Peyer's patch (tissue), 4 donors: Measurements from ENCODE around the gene RTN4R. TPM values are rescaled to one million over a fixed set of nuclear protein-coding genes. Genes with fewer than 3 reads are reported as not detected.

Experiments
- DNase-seq, 3 donors: peaks; one replicate each; pipeline ENCODE4 v3.0.0-alpha.2; 2017 to 2019
- H3K27ac ChIP-seq, 4 donors: fragments of 200-600 bp; sonication (generic); one replicate each; pipeline ENCODE4 v1.5.1; 2016 to 2019
- H3K27me3 ChIP-seq, 2 donors: fragments of 200-600 bp; sonication (generic); one replicate each; pipeline ENCODE4 v1.5.1; 2019
- H3K36me3 ChIP-seq, 3 donors: fragments of 200-600 bp; sonication (generic); one replicate each; pipeline ENCODE4 v1.5.1; 2016 to 2019
- H3K4me1 ChIP-seq, 4 donors: fragments of 200-600 bp; sonication (generic); one replicate each; pipeline ENCODE4 v1.5.1; 2016 to 2019
- H3K4me3 ChIP-seq, 4 donors: fragments of 200-600 bp; sonication (generic); 1 replicate in 3 of 4; 2 replicates in 1 of 4; pipeline ENCODE4 v1.5.1; 2016 to 2019; ENCODE audit warnings: mild to moderate bottlenecking in 1 of 4
- H3K9me3 ChIP-seq, 4 donors: fragments of 200-600 bp; sonication (generic); one replicate each; pipeline ENCODE4 v1.5.1; 2016 to 2019; ENCODE audit warnings: mild to moderate bottlenecking in 1 of 4
- POLR2A ChIP-seq, 2 donors: fragments of 450-650 bp; IDR thresholded peaks; one replicate each; pipeline ENCODE4 v1.5.1; 2017; ENCODE audit warnings: antibody characterized with exemption in 2 of 2, mild to moderate bottlenecking in 2 of 2, moderate library complexity in 2 of 2
- total RNA-seq, 4 donors: library from RNA; depleted of rRNA; stranded (reverse); fragments of >200 nt; gene quantifications; one replicate each; pipeline ENCODE4 v1.1.0, GENCODE V29; 2016
- TF ChIP-seq, protein P1 (sequence below), 6 experiments: fragments of 450-650 bp in 4 of 6; fragments of 200-600 bp in 2 of 6; sonication (generic) in 1 of 6; IDR thresholded peaks; one replicate each; pipeline ENCODE4 v1.5.1; 2017 to 2019; ENCODE audit warnings: antibody characterized with exemption in 6 of 6, mild to moderate bottlenecking in 3 of 6, moderate library complexity in 1 of 6

RTN4R gene
- total RNA-seq, 4 donors from 2014 or later, result 5.2 to 9.1 (median 5.7) TPM

DNA sequence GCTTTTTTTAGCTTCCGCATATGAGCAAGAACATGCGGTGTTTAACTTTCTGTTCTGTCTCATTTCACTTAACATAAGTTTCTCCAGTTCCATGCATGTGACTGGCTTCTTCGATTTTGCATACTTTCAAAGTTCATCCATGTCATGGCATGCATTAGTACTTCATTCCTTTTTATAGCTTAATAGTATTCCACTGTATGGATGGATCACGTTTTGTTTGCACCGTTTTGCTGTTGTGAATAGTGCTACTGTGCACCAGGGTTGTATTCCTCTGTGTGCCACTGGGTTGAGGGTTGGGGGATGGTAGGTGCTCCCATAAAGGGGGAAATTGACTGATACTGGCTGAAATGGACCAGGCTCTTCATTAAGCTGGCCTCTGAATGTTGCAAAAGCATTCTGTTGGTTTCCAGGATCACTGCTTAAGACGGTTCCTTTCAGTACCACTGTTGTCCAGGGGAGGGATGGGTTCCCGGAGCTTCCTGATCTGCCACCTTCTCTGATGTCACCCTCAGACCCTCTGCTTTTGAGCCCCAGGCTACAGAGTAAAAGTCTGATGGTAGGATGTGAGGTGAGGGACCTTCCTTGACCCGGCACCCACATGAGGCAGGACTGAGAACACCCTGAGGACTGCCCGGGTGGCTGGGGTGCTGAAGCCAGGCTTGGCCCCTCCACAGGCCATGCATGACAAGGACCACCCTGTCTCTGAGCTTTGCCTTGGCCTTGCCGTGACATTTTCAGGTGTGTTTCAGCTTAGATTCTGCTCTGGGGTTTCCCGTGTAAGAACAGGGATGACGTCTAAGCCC is 27.3 kb upstream of the RTN4R start:
- no peak overlapping the region for H3K27ac ChIP-seq
- H3K4me1 ChIP-seq, result peaks cover 0 to 21% (median 2%) of the 10 kb centered on the region in 4 donors
- no peak for TF ChIP-seq POLR2A (IDR thresholded peaks at IDR 0.05)
- TF ChIP-seq, protein P1, sequence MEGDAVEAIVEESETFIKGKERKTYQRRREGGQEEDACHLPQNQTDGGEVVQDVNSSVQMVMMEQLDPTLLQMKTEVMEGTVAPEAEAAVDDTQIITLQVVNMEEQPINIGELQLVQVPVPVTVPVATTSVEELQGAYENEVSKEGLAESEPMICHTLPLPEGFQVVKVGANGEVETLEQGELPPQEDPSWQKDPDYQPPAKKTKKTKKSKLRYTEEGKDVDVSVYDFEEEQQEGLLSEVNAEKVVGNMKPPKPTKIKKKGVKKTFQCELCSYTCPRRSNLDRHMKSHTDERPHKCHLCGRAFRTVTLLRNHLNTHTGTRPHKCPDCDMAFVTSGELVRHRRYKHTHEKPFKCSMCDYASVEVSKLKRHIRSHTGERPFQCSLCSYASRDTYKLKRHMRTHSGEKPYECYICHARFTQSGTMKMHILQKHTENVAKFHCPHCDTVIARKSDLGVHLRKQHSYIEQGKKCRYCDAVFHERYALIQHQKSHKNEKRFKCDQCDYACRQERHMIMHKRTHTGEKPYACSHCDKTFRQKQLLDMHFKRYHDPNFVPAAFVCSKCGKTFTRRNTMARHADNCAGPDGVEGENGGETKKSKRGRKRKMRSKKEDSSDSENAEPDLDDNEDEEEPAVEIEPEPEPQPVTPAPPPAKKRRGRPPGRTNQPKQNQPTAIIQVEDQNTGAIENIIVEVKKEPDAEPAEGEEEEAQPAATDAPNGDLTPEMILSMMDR (IDR thresholded peaks at IDR 0.05), result no peak
- H3K4me3 ChIP-seq, result no peak overlapping the region
- no peaks in the 10 kb centered on the region for H3K9me3 ChIP-seq
- H3K27me3 ChIP-seq, result no peaks in the 10 kb centered on the region
- DNase-seq, result no peak
- H3K36me3 ChIP-seq, result no peaks in the 10 kb centered on the region

DNA sequence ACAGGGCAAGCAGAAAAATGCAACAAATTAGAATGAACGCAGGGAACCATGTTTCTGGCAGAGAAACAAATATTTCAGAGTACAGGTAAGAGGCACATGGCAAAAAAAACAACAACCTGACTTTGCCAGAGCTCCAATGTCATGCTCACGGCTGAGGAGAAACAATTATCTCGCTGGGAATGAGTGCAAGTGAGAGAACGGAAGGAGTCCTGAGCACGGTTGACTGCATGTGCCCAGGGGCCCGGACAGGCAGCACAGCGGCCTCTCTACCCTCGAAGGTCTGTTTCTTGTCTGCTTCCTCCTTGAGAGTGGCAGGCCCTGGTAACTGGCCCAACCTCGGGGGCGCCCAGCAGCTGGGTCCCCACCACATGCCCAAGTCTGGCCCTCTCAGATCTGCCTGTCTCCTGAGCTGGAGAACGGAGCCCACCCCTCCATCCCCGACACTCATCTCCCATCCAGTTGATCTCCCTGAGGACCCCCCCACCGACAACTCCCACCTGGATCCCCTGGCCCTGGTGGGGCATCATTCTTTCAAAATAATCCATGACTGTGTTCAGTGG is 24.6 kb upstream of the RTN4R start:
- Histone ChIP-seq H3K4me1 (no peaks in the 10 kb centered on the region), H3K27me3 (no peaks in the 10 kb centered on the region), H3K36me3 (no peaks in the 10 kb centered on the region), H3K9me3 (no peaks in the 10 kb centered on the region), H3K4me3 (no peak overlapping the region), H3K27ac (no peak overlapping the region)
- TF ChIP-seq, protein P1 (IDR thresholded peaks at IDR 0.05), result no peak
- TF ChIP-seq POLR2A (IDR thresholded peaks at IDR 0.05), result no peak
- DNase-seq, result no peak

DNA sequence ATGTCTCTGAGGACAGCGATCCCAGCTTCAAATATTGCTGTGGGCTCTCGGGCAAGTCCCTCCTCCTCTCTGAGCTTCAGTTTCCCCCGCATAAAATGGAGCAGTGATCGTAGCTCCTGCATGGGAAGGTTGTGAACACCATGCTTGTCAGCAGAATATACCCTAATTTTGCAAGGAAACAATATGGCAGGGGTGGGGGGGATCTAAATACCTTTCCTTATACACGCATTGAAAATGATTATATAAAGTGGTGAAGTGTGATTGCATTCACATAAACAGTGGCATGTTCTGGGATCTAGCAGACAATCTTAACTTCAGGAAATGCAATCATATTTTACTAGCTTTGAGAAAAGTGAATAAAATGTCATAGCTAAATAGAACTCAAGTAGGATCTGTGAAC is 24.0 kb upstream of the RTN4R start:
- Histone ChIP-seq H3K4me1 (no peaks in the 10 kb centered on the region), H3K9me3 (no peaks in the 10 kb centered on the region), H3K4me3 (no peak overlapping the region), H3K27me3 (no peaks in the 10 kb centered on the region), H3K36me3 (no peaks in the 10 kb centered on the region), H3K27ac (no peak overlapping the region)
- no peak for DNase-seq
- TF ChIP-seq, protein P1 (IDR thresholded peaks at IDR 0.05), result no peak
- no peak for TF ChIP-seq POLR2A (IDR thresholded peaks at IDR 0.05)

DNA sequence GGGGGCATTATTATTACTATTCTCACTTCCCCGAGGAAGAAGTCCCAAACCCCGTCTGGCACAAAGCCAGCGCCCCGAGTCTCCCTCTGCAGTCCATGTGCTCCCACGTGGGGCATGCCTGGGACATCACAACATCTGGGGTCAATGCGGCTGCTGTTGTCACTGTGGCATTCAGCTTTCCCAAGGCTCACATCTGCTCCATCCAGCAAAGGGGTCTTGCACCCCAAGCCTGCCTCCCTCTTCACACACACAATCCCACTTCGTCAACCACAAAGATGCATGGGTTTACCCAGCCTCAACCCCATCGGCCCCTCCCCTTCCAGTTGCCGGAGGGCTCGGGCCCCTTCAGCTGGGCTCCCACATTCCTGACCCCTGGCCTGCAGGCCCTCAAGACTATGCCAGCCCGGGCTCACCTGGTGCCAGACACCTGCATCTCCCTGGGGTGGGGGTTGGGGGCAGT is 23.5 kb upstream of the RTN4R start:
- Histone ChIP-seq H3K36me3 (no peaks in the 10 kb centered on the region), H3K27ac (no peak overlapping the region), H3K4me1 (no peaks in the 10 kb centered on the region), H3K27me3 (no peaks in the 10 kb centered on the region), H3K4me3 (no peak overlapping the region), H3K9me3 (no peaks in the 10 kb centered on the region)
- DNase-seq, result no peak
- TF ChIP-seq POLR2A (IDR thresholded peaks at IDR 0.05), result no peak
- TF ChIP-seq, protein P1 (IDR thresholded peaks at IDR 0.05), result no peak

DNA sequence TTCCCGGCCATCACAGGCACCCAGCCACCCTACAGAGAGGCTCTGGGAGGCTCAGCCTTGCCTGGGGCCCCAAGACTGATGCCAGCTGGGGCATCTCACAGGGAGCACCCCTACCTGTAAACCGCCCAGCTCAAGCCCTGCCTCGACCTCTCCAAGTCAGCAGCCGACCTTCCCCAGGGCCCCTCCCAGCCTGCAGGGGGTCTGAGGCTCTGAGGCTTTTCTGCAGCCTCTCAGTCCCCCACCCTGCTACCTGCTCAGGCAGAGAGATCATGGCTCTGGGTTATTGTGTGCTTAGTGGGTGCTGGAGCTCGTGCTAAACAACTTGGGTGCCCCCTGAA is 23.1 kb upstream of the RTN4R start:
- Histone ChIP-seq H3K27me3 (no peaks in the 10 kb centered on the region), H3K4me3 (no peak overlapping the region), H3K9me3 (no peaks in the 10 kb centered on the region), H3K4me1 (no peaks in the 10 kb centered on the region), H3K27ac (no peak overlapping the region), H3K36me3 (no peaks in the 10 kb centered on the region)
- TF ChIP-seq, protein P1 (IDR thresholded peaks at IDR 0.05), result no peak
- no peak for TF ChIP-seq POLR2A (IDR thresholded peaks at IDR 0.05)
- no peak for DNase-seq
